PC-3 (cell line): Measurements from ENCODE around the gene KIF3A. TPM values are rescaled to one million over a fixed set of nuclear protein-coding genes. Genes with fewer than 3 reads are reported as not detected.

Experiments used
- ATAC-seq: fragments of 200-7000 bp; cut with Tn5 transposase; 2 replicates; pipeline ENCODE4 v1.9.1; 2020; ENCODE audit warnings: mild to moderate bottlenecking, moderate library complexity
- BruUV-seq: library from RNA; stranded (reverse); fragments of 400-500 nt; replicated peaks from 2 replicates; lab custom pipeline; 2021; lab: Mats Ljungman, UMichigan
- CTCF ChIA-PET: fragments of 300-600 bp; sonication (Branson Sonifier 250); formaldehyde crosslinking; loops from one replicate; lab custom pipeline; 2022; ENCODE audit warnings: antibody characterized with exemption; lab: Charles Lee
- POLR2A ChIA-PET: fragments of 300-600 bp; sonication (Branson Sonifier 250); formaldehyde crosslinking; loops from one replicate; lab custom pipeline; 2022; ENCODE audit warnings: antibody characterized with exemption; ENCODE audit not compliant: unreplicated experiment; lab: Charles Lee
- DNase-seq: peaks from one replicate; pipeline ENCODE4 v3.0.0-alpha.2; 2015
- H2AFZ ChIP-seq: fragments of 300-600 bp; sonication (generic); 2 replicates; pipeline ENCODE4 v1.6.0; 2016; ENCODE audit warnings: antibody characterized with exemption, low read length
- H3F3A ChIP-seq: fragments of 300-600 bp; sonication (generic); one replicate; pipeline ENCODE4 v1.6.0; 2017; ENCODE audit warnings: antibody characterized with exemption, low read length, control low read depth, mild to moderate bottlenecking; ENCODE audit not compliant: unreplicated experiment
- H3K27ac ChIP-seq: fragments of 300-600 bp; sonication (generic); 2 replicates; pipeline ENCODE4 v1.5.1; 2016; ENCODE audit warnings: mild to moderate bottlenecking, low read length
- H3K27me3 ChIP-seq: fragments of 300-600 bp; sonication (generic); 2 replicates; pipeline ENCODE4 v1.6.1; 2016; ENCODE audit warnings: low read length, mixed read lengths
- H3K36me3 ChIP-seq: fragments of 300-600 bp; sonication (generic); 2 replicates; pipeline ENCODE4 v1.6.1; 2016; ENCODE audit warnings: low read depth, mixed run types, low read length, mixed read lengths
- H3K4me1 ChIP-seq: fragments of 300-600 bp; sonication (generic); 2 replicates; pipeline ENCODE4 v1.5.1; 2016; ENCODE audit warnings: low read length; ENCODE audit not compliant: insufficient read depth
- H3K4me2 ChIP-seq: fragments of 300-600 bp; sonication (generic); 2 replicates; pipeline ENCODE4 v1.6.0; 2016; ENCODE audit warnings: low read length
- H3K4me3 ChIP-seq: fragments of 300-600 bp; sonication (generic); 2 replicates; pipeline ENCODE4 v1.5.1; 2016; ENCODE audit warnings: mild to moderate bottlenecking, low read length, mixed read lengths
- H3K79me2 ChIP-seq: fragments of 300-600 bp; sonication (generic); 2 replicates; pipeline ENCODE4 v1.6.1; 2017; ENCODE audit warnings: low read length, mixed read lengths
- H3K9ac ChIP-seq: fragments of 300-600 bp; sonication (generic); 2 replicates; pipeline ENCODE4 v1.6.0; 2016; ENCODE audit warnings: mild to moderate bottlenecking, low read length
- H3K9me2 ChIP-seq: fragments of 300-600 bp; sonication (generic); replicated peaks from 2 replicates; pipeline ENCODE4 v1.6.1; 2016; ENCODE audit warnings: mixed run types, low read length, mixed read lengths
- H3K9me3 ChIP-seq: fragments of 300-600 bp; sonication (generic); 2 replicates; pipeline ENCODE4 v1.6.1; 2016; ENCODE audit warnings: low read length, mixed read lengths
- H4K20me1 ChIP-seq: fragments of 300-600 bp; sonication (generic); 2 replicates; pipeline ENCODE4 v1.6.1; 2016; ENCODE audit warnings: low read length, mixed read lengths
- EZH2 ChIP-seq: fragments of 300-600 bp; sonication (generic); IDR thresholded peaks from one replicate; pipeline ENCODE4 v1.6.1; 2017; ENCODE audit warnings: antibody characterized with exemption, mild to moderate bottlenecking, low read length; ENCODE audit not compliant: unreplicated experiment
- EZH2phosphoT487 ChIP-seq: fragments of 300-600 bp; sonication (generic); IDR thresholded peaks from 2 replicates; pipeline ENCODE4 v1.6.1; 2018; ENCODE audit warnings: mild to moderate bottlenecking, antibody characterized with exemption, low read length, borderline replicate concordance
- intact Hi-C: fragments of 100-400 bp; cut with micrococcal nuclease; formaldehyde crosslinking; loops from 2 replicates; pipeline ENCODE4 v1.9.0; 2023
- total RNA-seq: library from RNA; depleted of rRNA; stranded (reverse); fragments of >200 nt; gene quantifications from 2 replicates; pipeline ENCODE4 v1.2.3, GENCODE V29; 2014
- TF ChIP-seq, protein P1 (sequence below): fragments of 300-600 bp; sonication (generic); conservative IDR thresholded peaks from 2 replicates; pipeline ENCODE4 v1.5.1; 2017; ENCODE audit warnings: antibody characterized with exemption, low read depth, mild to moderate bottlenecking, low read length

KIF3A gene
- total RNA-seq, 1 experiment from 2014 or later = 5.7 TPM

DNA sequence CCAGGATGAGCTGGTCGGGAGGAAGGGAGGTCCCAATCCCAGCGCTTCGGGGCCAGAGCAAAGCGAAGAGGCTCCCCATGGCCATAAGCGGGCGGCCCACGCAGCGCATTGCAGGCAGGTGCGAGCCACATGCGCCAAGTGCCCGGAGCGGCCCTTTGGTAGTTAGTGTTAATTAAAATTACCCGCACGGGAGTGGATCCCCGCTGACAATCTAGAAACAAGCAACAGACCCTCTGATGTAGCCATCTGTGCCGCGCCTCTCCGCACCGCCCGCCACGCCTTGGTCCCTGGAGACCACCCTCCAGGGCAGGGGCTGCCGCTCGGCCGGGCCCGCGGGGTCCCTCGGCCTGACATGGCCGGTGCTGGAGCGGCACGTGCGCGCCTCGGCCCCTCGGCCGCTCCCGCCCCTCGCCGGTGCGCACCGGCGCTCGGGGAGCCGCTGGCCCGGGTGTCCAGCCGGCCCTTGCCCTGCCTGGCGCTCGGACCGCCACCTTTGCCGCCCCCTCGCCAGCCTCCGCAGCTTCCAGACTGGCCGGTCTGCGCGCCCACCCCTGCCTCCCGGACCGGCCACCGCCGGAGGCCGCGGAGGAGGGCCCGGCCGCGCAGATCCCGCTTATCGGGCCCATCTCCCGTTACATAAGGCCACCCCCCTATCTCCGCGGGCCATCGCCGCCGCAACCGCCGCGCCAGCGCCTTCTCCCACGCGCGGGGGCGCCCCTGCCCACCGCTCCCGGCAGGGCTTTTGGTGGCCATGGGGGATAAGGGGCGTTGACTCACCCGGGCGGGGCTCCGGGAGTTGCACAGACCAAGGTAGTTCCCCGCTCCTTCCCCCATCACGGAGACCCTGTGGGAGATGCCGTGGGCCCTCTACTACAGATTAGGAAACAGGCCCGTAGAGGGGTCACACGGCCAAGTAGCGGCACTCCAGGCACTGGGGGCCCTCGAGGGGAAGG is 81.2 kb downstream of the KIF3A start:
- H3K9ac ChIP-seq = no peak overlapping the region
- no peaks in the 10 kb centered on the region for H3K4me1 ChIP-seq
- no peak overlapping the region for H3K4me2 ChIP-seq
- ChIA-PET POLR2A (no interaction called here), CTCF (no interaction called here)
- no peak overlapping the region for H3K4me3 ChIP-seq
- no TSS peak for BruUV-seq
- H3K27me3 ChIP-seq = no peaks in the 10 kb centered on the region
- no peaks in the 10 kb centered on the region for H3F3A ChIP-seq
- intact Hi-C loops = no loop called here
- H3K27ac ChIP-seq = no peak overlapping the region
- DNase-seq (no peak), ATAC-seq (no peak)
- no peaks in the 10 kb centered on the region for H4K20me1 ChIP-seq
- H3K36me3 ChIP-seq = no peaks in the 10 kb centered on the region
- TF ChIP-seq, protein P1, sequence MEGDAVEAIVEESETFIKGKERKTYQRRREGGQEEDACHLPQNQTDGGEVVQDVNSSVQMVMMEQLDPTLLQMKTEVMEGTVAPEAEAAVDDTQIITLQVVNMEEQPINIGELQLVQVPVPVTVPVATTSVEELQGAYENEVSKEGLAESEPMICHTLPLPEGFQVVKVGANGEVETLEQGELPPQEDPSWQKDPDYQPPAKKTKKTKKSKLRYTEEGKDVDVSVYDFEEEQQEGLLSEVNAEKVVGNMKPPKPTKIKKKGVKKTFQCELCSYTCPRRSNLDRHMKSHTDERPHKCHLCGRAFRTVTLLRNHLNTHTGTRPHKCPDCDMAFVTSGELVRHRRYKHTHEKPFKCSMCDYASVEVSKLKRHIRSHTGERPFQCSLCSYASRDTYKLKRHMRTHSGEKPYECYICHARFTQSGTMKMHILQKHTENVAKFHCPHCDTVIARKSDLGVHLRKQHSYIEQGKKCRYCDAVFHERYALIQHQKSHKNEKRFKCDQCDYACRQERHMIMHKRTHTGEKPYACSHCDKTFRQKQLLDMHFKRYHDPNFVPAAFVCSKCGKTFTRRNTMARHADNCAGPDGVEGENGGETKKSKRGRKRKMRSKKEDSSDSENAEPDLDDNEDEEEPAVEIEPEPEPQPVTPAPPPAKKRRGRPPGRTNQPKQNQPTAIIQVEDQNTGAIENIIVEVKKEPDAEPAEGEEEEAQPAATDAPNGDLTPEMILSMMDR = no peak
- TF ChIP-seq EZH2phosphoT487 (no peak), EZH2 (no peak)
- no peak overlapping the region for H2AFZ ChIP-seq
- no peaks in the 10 kb centered on the region for H3K9me3 ChIP-seq
- H3K9me2 ChIP-seq = no peaks in the 10 kb centered on the region
- H3K79me2 ChIP-seq = no peaks in the 10 kb centered on the region

DNA sequence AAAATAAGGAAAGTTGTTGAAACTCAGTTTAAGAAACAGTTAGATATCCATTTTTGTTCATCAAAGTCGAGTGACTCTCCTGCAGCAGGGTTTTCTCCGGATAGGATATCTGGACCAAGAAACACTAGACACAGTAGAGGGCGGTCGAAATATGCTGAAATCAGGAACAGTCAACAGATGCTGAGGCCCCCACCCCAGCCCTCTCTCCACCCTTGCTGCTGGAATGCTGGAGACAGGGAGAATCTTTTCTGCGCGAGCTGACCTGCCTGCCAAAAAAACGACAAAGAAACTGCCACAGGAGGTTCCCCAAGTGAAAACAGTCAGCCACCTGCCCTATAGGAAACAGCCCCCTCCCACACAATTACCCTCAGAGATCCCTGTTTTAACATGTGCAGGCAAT is 83.6 kb downstream of the KIF3A start:
- no TSS peak for BruUV-seq
- H3K4me1 ChIP-seq = no peaks in the 10 kb centered on the region
- H2AFZ ChIP-seq = no peak overlapping the region
- no peaks in the 10 kb centered on the region for H3F3A ChIP-seq
- H3K79me2 ChIP-seq = no peaks in the 10 kb centered on the region
- DNase-seq (no peak), ATAC-seq (no peak)
- no peak overlapping the region for H3K4me3 ChIP-seq
- H3K4me2 ChIP-seq = no peak overlapping the region
- intact Hi-C loops = no loop called here
- ChIA-PET CTCF (no interaction called here), POLR2A (no interaction called here)
- no peaks in the 10 kb centered on the region for H3K27me3 ChIP-seq
- H3K9me3 ChIP-seq = no peaks in the 10 kb centered on the region
- no peaks in the 10 kb centered on the region for H3K9me2 ChIP-seq
- no peaks in the 10 kb centered on the region for H3K36me3 ChIP-seq
- H3K27ac ChIP-seq = no peak overlapping the region
- H3K9ac ChIP-seq = no peak overlapping the region
- TF ChIP-seq, protein P1 = no peak
- TF ChIP-seq EZH2phosphoT487 (no peak), EZH2 (no peak)
- H4K20me1 ChIP-seq = no peaks in the 10 kb centered on the region
